HepG2 (cell line): Measurements from ENCODE around the gene OR4X1. TPM values are rescaled to one million over a fixed set of nuclear protein-coding genes. Genes with fewer than 3 reads are reported as not detected.

Source experiments
- ATAC-seq: fragments of 200-7000 bp; cut with Tn5 transposase; 3 replicates; pipeline ENCODE4 v1.9.1; 2020; ENCODE audit warnings: mild to moderate bottlenecking, moderate library complexity
- Bru-seq: library from RNA; stranded (reverse); fragments of 400-500 nt; gene quantifications from one replicate; lab custom pipeline; 2021; lab: Mats Ljungman, UMichigan
- BruChase-seq, 2 experiments: library from RNA; stranded (reverse); fragments of 400-500 nt; gene quantifications; one replicate each; lab custom pipeline; 2021; lab: Mats Ljungman, UMichigan
- BruUV-seq: library from RNA; stranded (reverse); fragments of 400-500 nt; replicated peaks from 2 replicates; lab custom pipeline; 2021; lab: Mats Ljungman, UMichigan
- CTCF ChIA-PET: fragments of 300-600 bp; formaldehyde crosslinking; extraction: SDS; loops from one replicate; lab custom pipeline; 2021; ENCODE audit warnings: low total read pairs, inconsistent platforms, low intra/inter-chr PET ratio; lab: Yijun Ruan, JAX
- POLR2A ChIA-PET: fragments of 350-600 bp; sonication (Branson Sonifier 250); formaldehyde crosslinking; loops from one replicate; lab custom pipeline; 2020; ENCODE audit warnings: antibody characterized with exemption, inconsistent platforms; lab: Yijun Ruan, JAX
- DNase-seq: peaks from one replicate; pipeline ENCODE4 v3.0.0-alpha.2; 2015; ENCODE audit warnings: low spot score
- FAIRE-seq: peaks from 3 replicates; lab custom pipeline; 2011; peaks lifted over from hg19 to GRCh38; lab: Jason Lieb, UNC
- H2AFZ ChIP-seq: one replicate; pipeline ENCODE4 v1.6.1; 2011; ENCODE audit warnings: low read length, inconsistent platforms
- H3K27ac ChIP-seq: fragments of 300-600 bp; 3 replicates; pipeline ENCODE4 v1.8.0; 2011; ENCODE audit warnings: mixed run types, mild to moderate bottlenecking, mixed read lengths, low read length, inconsistent platforms; ENCODE audit not compliant: insufficient read depth; ENCODE audit errors: extremely low read length
- H3K27me3 ChIP-seq, 2 experiments: fragments of 200-600 bp in 1 of 2; 2 replicates in 1 of 2; 3 replicates in 1 of 2; pipeline versions ENCODE4 v1.6.0 to v1.8.0; 2011; ENCODE audit warnings: low read length in 2 of 2, mild to moderate bottlenecking in 2 of 2, moderate library complexity in 2 of 2, inconsistent platforms in 1 of 2; ENCODE audit not compliant: insufficient read depth in 2 of 2, control insufficient read depth in 1 of 2
- H3K36me3 ChIP-seq, 2 experiments: fragments of 200-600 bp in 1 of 2; replicated peaks in 1 of 2; 2 replicates in 1 of 2; 3 replicates in 1 of 2; pipeline versions ENCODE4 v1.5.1 to v1.8.0; 2011; ENCODE audit warnings: low read length in 2 of 2, inconsistent platforms in 1 of 2; ENCODE audit not compliant: insufficient read depth in 2 of 2, control insufficient read depth in 1 of 2
- H3K4me1 ChIP-seq: 2 replicates; pipeline ENCODE4 v1.5.1; 2012; ENCODE audit warnings: low read length, inconsistent platforms; ENCODE audit not compliant: insufficient read depth
- H3K4me2 ChIP-seq: 2 replicates; pipeline ENCODE4 v1.6.0; 2011; ENCODE audit warnings: low read depth, low read length, inconsistent platforms
- H3K4me3 ChIP-seq, 3 experiments: fragments of 200-600 bp in 1 of 3; sonication (generic), shearing (Covaris generic) in 1 of 3; replicated peaks in 1 of 3; 2 replicates each; pipeline ENCODE4 v1.5.1; 2011 to 2016; ENCODE audit warnings: low read length in 3 of 3, inconsistent platforms in 2 of 3, low read depth in 2 of 3, mild to moderate bottlenecking in 2 of 3, control low read depth in 1 of 3, mixed read lengths in 1 of 3; ENCODE audit not compliant: insufficient read depth in 1 of 3
- H3K79me2 ChIP-seq: one replicate; pipeline ENCODE4 v1.6.1; 2011; ENCODE audit warnings: low read length, inconsistent platforms; ENCODE audit not compliant: insufficient read depth
- H3K9ac ChIP-seq: 2 replicates; pipeline ENCODE4 v1.6.0; 2011; ENCODE audit warnings: mild to moderate bottlenecking, low read depth, low read length, inconsistent platforms; ENCODE audit not compliant: insufficient read depth
- H3K9me3 ChIP-seq: 2 replicates; pipeline ENCODE4 v1.5.1; 2012; ENCODE audit warnings: mild to moderate bottlenecking, low read length
- H4K20me1 ChIP-seq: 2 replicates; pipeline ENCODE4 v1.6.0; 2011; ENCODE audit warnings: inconsistent platforms, mild to moderate bottlenecking, low read length, moderate library complexity; ENCODE audit not compliant: insufficient read depth
- FLYWCH1 ChIP-seq: sonication (generic); formaldehyde crosslinking; IDR thresholded peaks from 2 replicates; pipeline ENCODE4 v1.8.1; 2023; ENCODE audit warnings: mild to moderate bottlenecking, missing genetic modification reagents
- MAFF ChIP-seq: IDR thresholded peaks from 2 replicates; pipeline ENCODE4 v1.6.1; 2011; ENCODE audit warnings: low read depth, low read length, improper control_type of control experiment
- MAFK ChIP-seq, 2 experiments: IDR thresholded peaks in 1 of 2; conservative IDR thresholded peaks in 1 of 2; 2 replicates each; pipeline ENCODE4 v1.6.1; 2011; ENCODE audit warnings: improper control_type of control experiment in 2 of 2, low read length in 2 of 2
- PAXIP1 ChIP-seq: sonication (generic); formaldehyde crosslinking; conservative IDR thresholded peaks from 2 replicates; pipeline ENCODE4 v1.4.0; 2020; ENCODE audit warnings: mild to moderate bottlenecking, missing genetic modification reagents, moderate library complexity
- SNAI1 ChIP-seq: sonication (generic); formaldehyde crosslinking; IDR thresholded peaks from 2 replicates; pipeline ENCODE4 v1.5.0; 2020; ENCODE audit warnings: mild to moderate bottlenecking, missing genetic modification reagents, borderline replicate concordance
- ZNF589 ChIP-seq: sonication (generic); formaldehyde crosslinking; conservative IDR thresholded peaks from 2 replicates; pipeline ENCODE4 v1.8.0; 2022; ENCODE audit warnings: mild to moderate bottlenecking, moderate library complexity, missing genetic modification reagents
- ZSCAN20 ChIP-seq: sonication (generic); formaldehyde crosslinking; IDR thresholded peaks from 2 replicates; pipeline ENCODE4 v1.4.0; 2020; ENCODE audit warnings: missing genetic modification reagents, mild to moderate bottlenecking, borderline replicate concordance
- WGBS: methylation state at CpG from one replicate; pipeline ENCODE4 v1.1.6; 2017; ENCODE audit warnings: low lambda C conversion rate; 5-methylcytosine and 5-hydroxymethylcytosine counted together
- in situ Hi-C: cut with HindIII; loops from 2 replicates; pipeline ENCODE4 v1.10.0; 2017; ENCODE audit warnings: low pct_unique_long_range_greater_than_20kb; ENCODE audit not compliant: extremely low pct_ligation_motif_present
- intact Hi-C: fragments of 100-400 bp; cut with micrococcal nuclease; formaldehyde crosslinking; loops from one replicate; pipeline ENCODE4 v1.10.0; 2022; ENCODE audit not compliant: unreplicated experiment
- long read RNA-seq, 2 experiments: library from RNA in 1 of 2; library from polyadenylated mRNA in 1 of 2; stranded (forward) in 1 of 2; unstranded in 1 of 2; transcript quantifications; one replicate each; pipeline ENCODE4 v2.0.0, GENCODE V29; 2019 to 2022
- polyA minus RNA-seq, 3 experiments: library from RNA; depleted of rRNA, polyadenylated mRNA; stranded (reverse); fragments of >200 nt; gene quantifications; 2 replicates each; pipeline ENCODE4 v1.2.3, GENCODE V29; 2011; ENCODE audit warnings: low replicate concordance in 1 of 3
- polyA plus RNA-seq, 8 experiments: library from polyadenylated mRNA; depleted of rRNA in 3 of 8; stranded (reverse) in 7 of 8; unstranded in 1 of 8; fragments of >200 nt; fragmentation: Illumina TruSeq in 4 of 8; extraction: Trizol in 4 of 8; gene quantifications; 2 replicates each; pipeline versions ENCODE4 v1.2.1 to v1.2.3, GENCODE V29; 2011 to 2016; ENCODE audit warnings: low read depth in 4 of 8, missing spikeins in 1 of 8, mixed read lengths in 1 of 8; ENCODE audit not compliant: insufficient read depth in 1 of 8
- total RNA-seq, 5 experiments: library from RNA; depleted of rRNA; stranded (reverse); fragments of >200 nt; fragmentation: Illumina TruSeq; extraction: Trizol; gene quantifications; 2 replicates each; pipeline ENCODE4 v1.2.3, GENCODE V29; 2016; ENCODE audit warnings: low read depth in 1 of 5

Gene OR4X1
- not detected in 2 replicates for total RNA-seq (2016; rRNA removed; fragmentation: Illumina TruSeq; extraction: Trizol)
- not detected in 2 replicates for total RNA-seq (2016; cell fraction: cytosol; rRNA removed; fragmentation: Illumina TruSeq; extraction: Trizol; ENCODE audit: low read depth)
- not detected in 2 replicates for total RNA-seq (2016; cell fraction: insoluble cytoplasmic fraction; rRNA removed; fragmentation: Illumina TruSeq; extraction: Trizol)
- total RNA-seq (2016; cell fraction: membrane; rRNA removed; fragmentation: Illumina TruSeq; extraction: Trizol) = not detected in 2 replicates
- not detected in 2 replicates for total RNA-seq (2016; cell fraction: nucleus; rRNA removed; fragmentation: Illumina TruSeq; extraction: Trizol)
- not detected in 2 replicates for polyA plus RNA-seq (2011; rRNA removed)
- not detected in 2 replicates for polyA plus RNA-seq (2011; cell fraction: cytosol; rRNA removed)
- not detected in 2 replicates for polyA plus RNA-seq (2011; cell fraction: nucleus; rRNA removed)
- polyA plus RNA-seq (2012) = not detected in 2 replicates
- not detected in 2 replicates for polyA plus RNA-seq (2016; cell fraction: cytosol; fragmentation: Illumina TruSeq; extraction: Trizol; ENCODE audit: low read depth)
- polyA plus RNA-seq (2016; cell fraction: insoluble cytoplasmic fraction; fragmentation: Illumina TruSeq; extraction: Trizol; ENCODE audit: low read depth) = not detected in 2 replicates
- not detected in 2 replicates for polyA plus RNA-seq (2016; cell fraction: membrane; fragmentation: Illumina TruSeq; extraction: Trizol; ENCODE audit: low read depth)
- polyA plus RNA-seq (2016; cell fraction: nucleus; fragmentation: Illumina TruSeq; extraction: Trizol; ENCODE audit: insufficient read depth, low read depth) = not detected in 2 replicates
- polyA minus RNA-seq (2011; rRNA and poly(A)+ RNA removed; ENCODE audit: low replicate concordance) = not detected in 2 replicates
- not detected in 2 replicates for polyA minus RNA-seq (2011; cell fraction: cytosol; rRNA and poly(A)+ RNA removed)
- not detected in 2 replicates for polyA minus RNA-seq (2011; cell fraction: nucleus; rRNA and poly(A)+ RNA removed)
- not detected for Bru-seq, nascent RNA
- not detected for BruChase-seq, experiment 1, labeled RNA remaining after a 6-hour chase
- BruChase-seq, experiment 2, labeled RNA remaining after a 2-hour chase = not detected
- long read RNA-seq, experiment 1 = 0 reads
- long read RNA-seq, experiment 2 = 0 reads

GRCh38 chr11:48263423-48263911 lies at the start of gene OR4X1:
TSS of gene OR4X1 (plus strand) at chr11:48263861. CDS start at chr11:48263861, 0 bp downstream.
- ATAC-seq = no peak
- in situ Hi-C loops = loop anchor here (25.0 kb wide), 1 partner anchor 99 kb away; the partner anchor contains the start of gene OR4C5
- Histone ChIP-seq H3K27ac (no peak within 1 kb of the TSS), H4K20me1 (no peaks in the 10 kb centered on the region), H3K4me3 (no peak within 1 kb of the TSS), H3K9ac (no peak within 1 kb of the TSS), H3K79me2 (no peaks in the 10 kb centered on the region), H3K27me3 (no peaks in the 10 kb centered on the region), H3K4me1 (no peaks in the 10 kb centered on the region), H3K4me2 (no peak within 1 kb of the TSS), H3K36me3 (no peaks in the 10 kb centered on the region), H3K9me3 (no peaks in the 10 kb centered on the region), H2AFZ (no peak within 1 kb of the TSS)
- WGBS = 2% methylated on average over 3 of the region's 3 CpGs
- no peak for FAIRE-seq
- POLR2A ChIA-PET = no interaction called here
- no peak for DNase-seq
- CTCF ChIA-PET = no interaction called here
- intact Hi-C loops = no loop called here
- no peak for TF ChIP-seq FLYWCH1 (CRISPR knock-in tag)
- TF ChIP-seq MAFK (conservative IDR thresholded peaks at IDR 0.05 in 1 of 2, IDR thresholded peaks at IDR 0.05 in 1 of 2; ENCODE audit: low read length in 2 of 2) = peak; percentile 58 to 65; a peak in 3 of 4 replicates
- no peak for TF ChIP-seq PAXIP1 (CRISPR knock-in tag)
- TF ChIP-seq ZSCAN20 (CRISPR knock-in tag) = no peak
- peak; percentile 33; the same call in 1 of the 2 replicates for TF ChIP-seq MAFF
- TF ChIP-seq ZNF589 = no peak
- TF ChIP-seq SNAI1 (CRISPR knock-in tag) = no peak
- no TSS peak for BruUV-seq
